H9 (cell line): ENCODE data around the gene WDFY1. TPM values are rescaled to one million over a fixed set of nuclear protein-coding genes. Genes with fewer than 3 reads are reported as not detected.
"Not testable (repeated sequence)": the region's sequence is repeated elsewhere in the genome, so short reads cannot be mapped to it uniquely, and the experiment has no call there.

Experiments
- DNase-seq: peaks from one replicate; pipeline ENCODE4 v3.0.0-alpha.2; 2017
- H2AFZ ChIP-seq: one replicate; pipeline ENCODE4 v1.6.1; 2013; ENCODE audit warnings: mild to moderate bottlenecking, low read length, control low read depth, moderate library complexity
- H2AK5ac ChIP-seq: 2 replicates; pipeline ENCODE4 v1.6.1; 2013; ENCODE audit warnings: low read length, control low read depth, mixed read lengths; ENCODE audit not compliant: insufficient read length
- H2BK120ac ChIP-seq: one replicate; pipeline ENCODE4 v1.6.1; 2013; ENCODE audit warnings: low read depth, mild to moderate bottlenecking, low read length, control low read depth, inconsistent platforms; ENCODE audit not compliant: poor library complexity, severe bottlenecking
- H2BK12ac ChIP-seq: 2 replicates; pipeline ENCODE4 v1.6.1; 2013; ENCODE audit warnings: low read length, control low read depth, mixed read lengths, low read depth; ENCODE audit not compliant: insufficient read length
- H2BK15ac ChIP-seq: 2 replicates; pipeline ENCODE4 v1.6.1; 2013; ENCODE audit warnings: low read depth, low read length, control low read depth
- H2BK20ac ChIP-seq: one replicate; pipeline ENCODE4 v1.6.1; 2013; ENCODE audit warnings: low read depth, mild to moderate bottlenecking, low read length, control low read depth, inconsistent platforms; ENCODE audit not compliant: poor library complexity, severe bottlenecking
- H2BK5ac ChIP-seq: 2 replicates; pipeline ENCODE4 v1.6.1; 2013; ENCODE audit warnings: low read length, control low read depth, mixed read lengths; ENCODE audit not compliant: insufficient read length
- H3K14ac ChIP-seq: 2 replicates; pipeline ENCODE4 v1.6.1; 2013; ENCODE audit warnings: low read length, control low read depth; ENCODE audit not compliant: insufficient read depth
- H3K18ac ChIP-seq: 2 replicates; pipeline ENCODE4 v1.6.1; 2013; ENCODE audit warnings: low read depth, mild to moderate bottlenecking, mixed read lengths, low read length, control low read depth; ENCODE audit not compliant: insufficient read length
- H3K23ac ChIP-seq: 2 replicates; pipeline ENCODE4 v1.6.1; 2013; ENCODE audit warnings: low read length, control low read depth, mixed read lengths, low read depth; ENCODE audit not compliant: insufficient read length
- H3K23me2 ChIP-seq: 2 replicates; pipeline ENCODE4 v1.6.1; 2013; ENCODE audit warnings: low read depth, mild to moderate bottlenecking, mixed read lengths, low read length, control low read depth; ENCODE audit not compliant: insufficient read length, poor library complexity, severe bottlenecking
- H3K27ac ChIP-seq: 2 replicates; pipeline ENCODE4 v1.5.1; 2013; ENCODE audit warnings: low read length, control low read depth, mixed read lengths, low read depth; ENCODE audit not compliant: insufficient read length
- H3K27me3 ChIP-seq: 2 replicates; pipeline ENCODE4 v1.6.1; 2013; ENCODE audit warnings: low read length, control low read depth, inconsistent platforms; ENCODE audit not compliant: insufficient read depth
- H3K4ac ChIP-seq: 2 replicates; pipeline ENCODE4 v1.6.1; 2013; ENCODE audit warnings: low read depth, mild to moderate bottlenecking, control low read depth, inconsistent platforms, low read length, moderate library complexity
- H3K4me1 ChIP-seq: 2 replicates; pipeline ENCODE4 v1.6.1; 2013; ENCODE audit warnings: low read length, control low read depth, inconsistent platforms; ENCODE audit not compliant: insufficient read depth
- H3K4me2 ChIP-seq: 2 replicates; pipeline ENCODE4 v1.6.1; 2013; ENCODE audit warnings: low read length, control low read depth, mixed read lengths; ENCODE audit not compliant: insufficient read length, insufficient read depth
- H3K56ac ChIP-seq: 2 replicates; pipeline ENCODE4 v1.6.1; 2013; ENCODE audit warnings: low read depth, mild to moderate bottlenecking, mixed read lengths, low read length, control low read depth; ENCODE audit not compliant: insufficient read length
- H3K79me1 ChIP-seq: 2 replicates; pipeline ENCODE4 v1.6.1; 2013; ENCODE audit warnings: low read depth, mild to moderate bottlenecking, moderate library complexity, low read length, control low read depth, inconsistent platforms; ENCODE audit not compliant: insufficient read depth, poor library complexity, severe bottlenecking
- H3K79me2 ChIP-seq: 2 replicates; pipeline ENCODE4 v1.6.1; 2013; ENCODE audit warnings: low read length, control low read depth, inconsistent platforms; ENCODE audit not compliant: insufficient read depth
- H3K9ac ChIP-seq: 2 replicates; pipeline ENCODE4 v1.6.1; 2013; ENCODE audit warnings: low read length, control low read depth, mixed read lengths; ENCODE audit not compliant: insufficient read length; ENCODE audit errors: extremely low read depth
- H3K9me3 ChIP-seq: one replicate; pipeline ENCODE4 v1.6.1; 2013; ENCODE audit warnings: low read depth, low read length, inconsistent platforms; ENCODE audit not compliant: control insufficient read depth
- H3T11ph ChIP-seq: one replicate; pipeline ENCODE4 v1.6.1; 2013; ENCODE audit warnings: mild to moderate bottlenecking, low read length, control low read depth, inconsistent platforms
- H4K20me1 ChIP-seq: one replicate; pipeline ENCODE4 v1.6.1; 2013; ENCODE audit not compliant: control insufficient read depth, insufficient read length, insufficient read depth
- H4K5ac ChIP-seq: 2 replicates; pipeline ENCODE4 v1.6.1; 2013; ENCODE audit warnings: low read depth, mild to moderate bottlenecking, mixed read lengths, low read length, control low read depth; ENCODE audit not compliant: insufficient read length
- H4K8ac ChIP-seq: replicated peaks from 2 replicates; pipeline ENCODE4 v1.6.1; 2013; ENCODE audit warnings: low read length, control low read depth, mixed read lengths, low read depth; ENCODE audit not compliant: insufficient read length
- H4K91ac ChIP-seq: 2 replicates; pipeline ENCODE4 v1.6.1; 2013; ENCODE audit warnings: low read depth, mild to moderate bottlenecking, moderate library complexity, mixed read lengths, low read length, control low read depth; ENCODE audit not compliant: insufficient read length
- H3K27ac Mint-ChIP-seq, 3 experiments: 2 replicates in 2 of 3; 3 replicates in 1 of 3; pipeline ENCODE4 v1.8.0; 2020 to 2021; ENCODE audit warnings: mixed read lengths in 3 of 3, mild to moderate bottlenecking in 1 of 3, moderate library complexity in 1 of 3
- H3K27me3 Mint-ChIP-seq: 2 replicates; pipeline ENCODE4 v1.8.0; 2021; ENCODE audit warnings: low read depth, mild to moderate bottlenecking, moderate library complexity, mixed read lengths
- H3K36me3 Mint-ChIP-seq, 3 experiments: 2 replicates in 2 of 3; 3 replicates in 1 of 3; pipeline ENCODE4 v1.8.0; 2020 to 2021; ENCODE audit warnings: low read depth in 3 of 3, mixed read lengths in 3 of 3; ENCODE audit not compliant: insufficient read depth in 1 of 3
- H3K4me1 Mint-ChIP-seq, 2 experiments: 2 replicates each; pipeline ENCODE4 v1.8.0; 2020; ENCODE audit warnings: mixed read lengths in 2 of 2
- H3K4me3 Mint-ChIP-seq, 2 experiments: 2 replicates in 1 of 2; 3 replicates in 1 of 2; pipeline ENCODE4 v1.8.0; 2020 to 2021; ENCODE audit warnings: mild to moderate bottlenecking in 2 of 2, mixed read lengths in 2 of 2, moderate library complexity in 1 of 2
- H3K9me3 Mint-ChIP-seq, 2 experiments: 2 replicates in 1 of 2; 3 replicates in 1 of 2; pipeline ENCODE4 v1.8.0; 2020; ENCODE audit warnings: mild to moderate bottlenecking in 2 of 2, mixed read lengths in 2 of 2, moderate library complexity in 1 of 2
- whole genome bisulfite sequencing: extraction: QIAGEN DNeasy Blood & Tissue Kit; methylation state at CpG from one replicate; pipeline ENCODE4 v1.1.7; 2013; ENCODE audit warnings: missing lambda C conversion rate, low lambda C conversion rate, mixed read lengths; ENCODE audit not compliant: insufficient read length; ENCODE audit errors: extremely low coverage; 5-methylcytosine and 5-hydroxymethylcytosine counted together
- total RNA-seq: library from RNA; stranded (reverse); gene quantifications from 2 replicates; pipeline ENCODE4 v1.2.1, GENCODE V29; 2021

WDFY1 gene
- total RNA-seq, 1 experiment from 2014 or later: 54.1 TPM

GRCh38 chr2:223871661-223872060 is 73.5 kb downstream of the WDFY1 start:
- not testable (repeated sequence) for H3K56ac ChIP-seq, H2BK20ac ChIP-seq, H3K23me2 ChIP-seq, H3K9me3 Mint-ChIP-seq, H3K27me3 Mint-ChIP-seq, H4K20me1 ChIP-seq, H3K4me3 Mint-ChIP-seq, H3K27me3 ChIP-seq, H4K91ac ChIP-seq, H4K8ac ChIP-seq, H3K4ac ChIP-seq, H2AK5ac ChIP-seq, H3K4me2 ChIP-seq, H2BK15ac ChIP-seq, H3K79me1 ChIP-seq, H3K9ac ChIP-seq, H3K79me2 ChIP-seq, H3K9me3 ChIP-seq, H3K23ac ChIP-seq, H3K4me1 ChIP-seq, DNase-seq, H3T11ph ChIP-seq, H3K18ac ChIP-seq, H2BK5ac ChIP-seq, H3K27ac ChIP-seq, H3K27ac Mint-ChIP-seq, H2BK12ac ChIP-seq, H2AFZ ChIP-seq, H3K4me1 Mint-ChIP-seq, H4K5ac ChIP-seq, H2BK120ac ChIP-seq, H3K14ac ChIP-seq
- peaks cover 8 to 21% (median 10%) of the 10 kb centered on the region in 3 experiments for H3K36me3 Mint-ChIP-seq
- WGBS: no CpG with 5 or more reads among the region's 12 CpGs
